Liver (tissue), 9 donors: ENCODE results near the gene FURIN. TPM values are rescaled to one million over a fixed set of nuclear protein-coding genes. Genes with fewer than 3 reads are reported as not detected.

ENCODE experiments used
- DNase-seq: peaks from one replicate; pipeline ENCODE4 v3.0.0-alpha.2; 2017; ENCODE audit warnings: low spot score
- H3K27ac ChIP-seq, 2 donors: one replicate each; pipeline ENCODE4 v1.7.0; 2013; ENCODE audit warnings: inconsistent platforms in 2 of 2, low read length in 2 of 2, control low read depth in 1 of 2, low read depth in 1 of 2, mild to moderate bottlenecking in 1 of 2
- H3K27me3 ChIP-seq, 4 donors: one replicate each; pipeline versions ENCODE4 v1.6.1 to v1.7.0; 2013; ENCODE audit warnings: low read length in 3 of 4, inconsistent platforms in 1 of 4, mild to moderate bottlenecking in 1 of 4, moderate library complexity in 1 of 4; ENCODE audit not compliant: control insufficient read depth in 4 of 4, insufficient read depth in 4 of 4
- H3K36me3 ChIP-seq, 4 donors: one replicate each; pipeline versions ENCODE4 v1.6.1 to v1.7.0; 2013; ENCODE audit warnings: low read length in 3 of 4, mild to moderate bottlenecking in 3 of 4, low read depth in 1 of 4, moderate library complexity in 1 of 4; ENCODE audit not compliant: control insufficient read depth in 4 of 4, insufficient read depth in 3 of 4
- H3K4me1 ChIP-seq, 4 donors: one replicate each; pipeline versions ENCODE4 v1.6.1 to v1.7.0; 2013; ENCODE audit warnings: low read length in 3 of 4, mild to moderate bottlenecking in 3 of 4, moderate library complexity in 1 of 4; ENCODE audit not compliant: control insufficient read depth in 4 of 4, insufficient read depth in 4 of 4
- H3K4me3 ChIP-seq, 3 donors: one replicate each; pipeline versions ENCODE4 v1.6.1 to v1.7.0; 2013; ENCODE audit warnings: low read length in 3 of 3, control low read depth in 1 of 3, low read depth in 1 of 3, mild to moderate bottlenecking in 1 of 3
- H3K9ac ChIP-seq, 2 donors: one replicate each; pipeline ENCODE4 v1.7.0; 2013; ENCODE audit warnings: low read length in 2 of 2, mild to moderate bottlenecking in 2 of 2, moderate library complexity in 2 of 2, control low read depth in 1 of 2, low read depth in 1 of 2
- H3K9me3 ChIP-seq, 4 donors: one replicate each; pipeline versions ENCODE4 v1.6.1 to v1.7.0; 2013; ENCODE audit warnings: low read length in 3 of 4; ENCODE audit not compliant: control insufficient read depth in 4 of 4
- EGR1 ChIP-seq, 2 donors: IDR thresholded peaks; 2 replicates each; pipeline ENCODE4 v1.6.1; 2016 to 2018; ENCODE audit warnings: antibody characterized with exemption in 2 of 2, low read depth in 2 of 2
- FOXA1 ChIP-seq: IDR thresholded peaks from 2 replicates; pipeline ENCODE4 v1.6.1; 2016; ENCODE audit warnings: antibody characterized with exemption
- FOXA2 ChIP-seq: IDR thresholded peaks from 2 replicates; pipeline ENCODE4 v1.6.1; 2016; ENCODE audit warnings: antibody characterized with exemption
- GABPA ChIP-seq, 2 donors: IDR thresholded peaks in 1 of 2; conservative IDR thresholded peaks in 1 of 2; 2 replicates each; pipeline ENCODE4 v1.6.1; 2016; ENCODE audit warnings: antibody characterized with exemption in 2 of 2, mild to moderate bottlenecking in 1 of 2, moderate library complexity in 1 of 2
- HNF4A ChIP-seq, 2 donors: conservative IDR thresholded peaks; 2 replicates each; pipeline ENCODE4 v1.6.1; 2016; ENCODE audit warnings: antibody characterized with exemption in 2 of 2, mild to moderate bottlenecking in 2 of 2
- HNF4G ChIP-seq: IDR thresholded peaks from 2 replicates; pipeline ENCODE4 v1.6.1; 2016; ENCODE audit warnings: antibody characterized with exemption
- JUND ChIP-seq, 2 donors: IDR thresholded peaks; 2 replicates each; pipeline ENCODE4 v1.6.1; 2016; ENCODE audit warnings: antibody characterized with exemption in 2 of 2
- NR2F2 ChIP-seq: IDR thresholded peaks from 2 replicates; pipeline ENCODE4 v1.6.1; 2016; ENCODE audit warnings: antibody characterized with exemption
- RAD21 ChIP-seq, 2 donors: IDR thresholded peaks; 2 replicates each; pipeline ENCODE4 v1.6.1; 2016; ENCODE audit warnings: antibody characterized with exemption in 2 of 2, mild to moderate bottlenecking in 2 of 2
- RXRA ChIP-seq, 2 donors: IDR thresholded peaks; 2 replicates each; pipeline ENCODE4 v1.6.1; 2017 to 2018; ENCODE audit warnings: antibody characterized with exemption in 2 of 2, mild to moderate bottlenecking in 1 of 2
- SP1 ChIP-seq: IDR thresholded peaks from 2 replicates; pipeline ENCODE4 v1.6.1; 2018; ENCODE audit warnings: antibody characterized with exemption, mild to moderate bottlenecking
- TAF1 ChIP-seq: conservative IDR thresholded peaks from 2 replicates; pipeline ENCODE4 v1.6.1; 2016; ENCODE audit warnings: antibody characterized with exemption, mild to moderate bottlenecking
- YY1 ChIP-seq: IDR thresholded peaks from 2 replicates; pipeline ENCODE4 v1.6.1; 2016; ENCODE audit warnings: antibody characterized with exemption, mild to moderate bottlenecking
- WGBS: extraction: QIAGEN DNeasy Blood & Tissue Kit; methylation state at CpG from one replicate; pipeline ENCODE4 v1.1.7; 2013; 5-methylcytosine and 5-hydroxymethylcytosine counted together
- polyA plus RNA-seq, 2 donors: library from polyadenylated mRNA; stranded (reverse) in 1 of 2; unstranded in 1 of 2; fragments of 200-250 nt in 1 of 2; fragments of >200 nt in 1 of 2; fragmentation: Nextera tagmentation in 1 of 2; extraction: Ambion mirVana in 1 of 2; gene quantifications; one replicate each; pipeline versions ENCODE4 v1.2.1 to v1.2.3, GENCODE V29; 2013 to 2015
- total RNA-seq, 2 donors: library from RNA; depleted of rRNA; stranded (reverse); fragments of >200 nt; gene quantifications; one replicate each; pipeline ENCODE4 v1.2.3, GENCODE V29; 2014
- TF ChIP-seq, protein P1 (sequence below): fragments of 150-350 bp; IDR thresholded peaks from 2 replicates; pipeline ENCODE4 v1.5.1; 2017; ENCODE audit warnings: improper control_type of control experiment, low read depth, low read length; ENCODE audit not compliant: missing input control
- TF ChIP-seq, protein P2 (sequence below): IDR thresholded peaks from 2 replicates; pipeline ENCODE4 v1.6.1; 2016; ENCODE audit warnings: antibody characterized with exemption
- TF ChIP-seq, protein P3 (sequence below): IDR thresholded peaks from 2 replicates; pipeline ENCODE4 v1.6.1; 2016; ENCODE audit warnings: antibody characterized with exemption
- TF ChIP-seq, protein P4 (sequence below): IDR thresholded peaks from 2 replicates; pipeline ENCODE4 v1.6.1; 2016; ENCODE audit warnings: antibody characterized with exemption
- donor health status: healthy.
- donor health status: healthy.
- donor health status: healthy.
- donor health status: healthy.
- donor health status: healthy.

Gene FURIN
- total and polyA plus RNA-seq, 4 donors, result 102 to 258 (median 164) TPM

DNA sequence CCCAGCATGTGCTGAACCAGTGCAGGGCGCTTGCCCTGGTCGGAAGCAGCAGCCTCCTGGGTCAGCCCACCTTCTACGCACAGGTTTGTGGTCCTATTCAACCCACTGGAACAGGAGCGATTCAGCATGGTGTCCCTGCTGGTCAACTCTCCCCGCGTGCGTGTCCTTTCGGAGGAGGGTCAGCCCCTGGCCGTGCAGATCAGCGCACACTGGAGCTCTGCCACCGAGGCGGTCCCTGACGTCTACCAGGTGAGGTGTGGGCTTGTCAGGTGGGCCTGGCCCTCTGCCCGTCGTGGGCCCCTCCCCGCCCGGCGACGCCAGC, 42.9 kb downstream of the FURIN start (continued):
- TF ChIP-seq, protein P1, sequence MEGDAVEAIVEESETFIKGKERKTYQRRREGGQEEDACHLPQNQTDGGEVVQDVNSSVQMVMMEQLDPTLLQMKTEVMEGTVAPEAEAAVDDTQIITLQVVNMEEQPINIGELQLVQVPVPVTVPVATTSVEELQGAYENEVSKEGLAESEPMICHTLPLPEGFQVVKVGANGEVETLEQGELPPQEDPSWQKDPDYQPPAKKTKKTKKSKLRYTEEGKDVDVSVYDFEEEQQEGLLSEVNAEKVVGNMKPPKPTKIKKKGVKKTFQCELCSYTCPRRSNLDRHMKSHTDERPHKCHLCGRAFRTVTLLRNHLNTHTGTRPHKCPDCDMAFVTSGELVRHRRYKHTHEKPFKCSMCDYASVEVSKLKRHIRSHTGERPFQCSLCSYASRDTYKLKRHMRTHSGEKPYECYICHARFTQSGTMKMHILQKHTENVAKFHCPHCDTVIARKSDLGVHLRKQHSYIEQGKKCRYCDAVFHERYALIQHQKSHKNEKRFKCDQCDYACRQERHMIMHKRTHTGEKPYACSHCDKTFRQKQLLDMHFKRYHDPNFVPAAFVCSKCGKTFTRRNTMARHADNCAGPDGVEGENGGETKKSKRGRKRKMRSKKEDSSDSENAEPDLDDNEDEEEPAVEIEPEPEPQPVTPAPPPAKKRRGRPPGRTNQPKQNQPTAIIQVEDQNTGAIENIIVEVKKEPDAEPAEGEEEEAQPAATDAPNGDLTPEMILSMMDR, result no peak

DNA sequence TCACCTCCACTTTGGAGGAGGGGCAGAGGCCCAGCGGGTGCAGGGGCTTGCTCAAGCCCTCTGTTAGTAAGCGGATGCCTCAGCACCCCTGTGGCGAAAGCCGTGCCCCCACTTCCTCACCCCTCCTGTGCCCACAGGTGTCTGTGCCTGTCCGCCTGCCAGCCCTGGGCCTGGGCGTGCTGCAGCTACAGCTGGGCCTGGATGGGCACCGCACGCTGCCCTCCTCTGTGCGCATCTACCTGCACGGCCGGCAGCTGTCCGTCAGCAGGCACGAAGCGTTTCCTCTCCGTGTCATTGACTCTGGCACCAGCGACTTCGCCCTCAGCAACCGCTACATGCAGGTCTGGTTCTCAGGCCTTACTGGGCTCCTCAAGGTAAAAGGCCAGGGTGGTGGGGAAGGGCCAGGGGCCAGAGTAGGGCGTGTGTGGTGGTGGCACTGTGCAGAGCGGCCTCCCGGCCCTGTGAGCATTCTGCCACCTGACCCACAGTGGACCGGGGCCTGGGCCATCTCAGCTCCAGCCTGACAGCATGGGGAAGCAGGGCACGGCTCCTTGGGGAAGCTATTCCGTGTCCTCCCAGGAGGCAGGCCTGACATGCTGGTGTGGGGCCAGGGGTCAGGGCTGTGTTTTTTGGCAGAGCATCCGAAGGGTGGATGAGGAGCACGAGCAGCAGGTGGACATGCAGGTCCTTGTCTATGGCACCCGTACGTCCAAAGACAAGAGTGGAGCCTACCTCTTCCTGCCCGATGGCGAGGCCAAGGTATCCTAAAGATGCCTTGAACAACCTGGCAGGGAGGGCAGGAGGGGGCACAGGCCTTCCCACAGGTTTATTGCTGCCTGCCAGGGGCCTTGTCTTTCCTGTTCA, 43.8 kb downstream of the FURIN start:
- TF ChIP-seq FOXA1, result no peak
- no peak for TF ChIP-seq HNF4G
- no peak for TF ChIP-seq HNF4A (conservative IDR thresholded peaks at IDR 0.05)
- TF ChIP-seq SP1, result no peak
- no peak for TF ChIP-seq RAD21 (IDR thresholded peaks at IDR 0.05)
- TF ChIP-seq TAF1, result no peak
- TF ChIP-seq, protein P2, sequence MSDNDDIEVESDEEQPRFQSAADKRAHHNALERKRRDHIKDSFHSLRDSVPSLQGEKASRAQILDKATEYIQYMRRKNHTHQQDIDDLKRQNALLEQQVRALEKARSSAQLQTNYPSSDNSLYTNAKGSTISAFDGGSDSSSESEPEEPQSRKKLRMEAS, result no peak
- no peak for TF ChIP-seq JUND (IDR thresholded peaks at IDR 0.05)
- TF ChIP-seq YY1, result no peak
- Histone ChIP-seq H3K27ac (no peak overlapping the region), H3K36me3 (peaks cover 35 to 88% (median 63%) of the 10 kb centered on the region in 4 donors), H3K4me3 (no peak overlapping the region), H3K27me3 (no peaks in the 10 kb centered on the region), H3K9ac (no peak overlapping the region), H3K4me1 (no peaks in the 10 kb centered on the region), H3K9me3 (no peaks in the 10 kb centered on the region)
- 94% methylated on average over 30 of the region's 30 CpGs for WGBS
- no peak for DNase-seq

DNA sequence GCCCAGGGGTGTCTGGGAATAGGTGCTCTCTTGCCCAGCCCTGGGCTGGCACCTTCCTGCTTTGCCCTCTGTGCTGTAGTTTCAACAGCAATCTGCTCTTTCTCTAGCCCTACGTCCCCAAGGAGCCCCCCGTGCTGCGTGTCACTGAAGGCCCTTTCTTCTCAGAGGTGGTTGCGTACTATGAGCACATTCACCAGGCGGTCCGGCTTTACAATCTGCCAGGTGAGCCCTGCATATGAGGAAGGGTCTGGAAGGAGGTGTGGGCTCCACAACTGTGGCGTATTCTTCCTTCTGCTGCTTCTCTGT, 44.3 kb downstream of the FURIN start:
- Histone ChIP-seq H3K36me3 (peaks cover 34 to 88% (median 63%) of the 10 kb centered on the region in 4 donors), H3K27ac (no peak overlapping the region), H3K4me3 (no peak overlapping the region), H3K27me3 (no peaks in the 10 kb centered on the region), H3K9ac (no peak overlapping the region), H3K9me3 (no peaks in the 10 kb centered on the region), H3K4me1 (no peaks in the 10 kb centered on the region)
- WGBS, result 97% methylated on average over 7 of the region's 7 CpGs
- TF ChIP-seq YY1 (no peak), FOXA2 (no peak), TAF1 (no peak), EGR1 (IDR thresholded peaks at IDR 0.05; ENCODE audit: low read depth in 2 of 2) (no peak), GABPA (IDR thresholded peaks at IDR 0.05 in 1 of 2, conservative IDR thresholded peaks at IDR 0.05 in 1 of 2) (no peak), FOXA1 (no peak), NR2F2 (no peak)
- TF ChIP-seq, protein P2, result no peak
- DNase-seq, result no peak

DNA sequence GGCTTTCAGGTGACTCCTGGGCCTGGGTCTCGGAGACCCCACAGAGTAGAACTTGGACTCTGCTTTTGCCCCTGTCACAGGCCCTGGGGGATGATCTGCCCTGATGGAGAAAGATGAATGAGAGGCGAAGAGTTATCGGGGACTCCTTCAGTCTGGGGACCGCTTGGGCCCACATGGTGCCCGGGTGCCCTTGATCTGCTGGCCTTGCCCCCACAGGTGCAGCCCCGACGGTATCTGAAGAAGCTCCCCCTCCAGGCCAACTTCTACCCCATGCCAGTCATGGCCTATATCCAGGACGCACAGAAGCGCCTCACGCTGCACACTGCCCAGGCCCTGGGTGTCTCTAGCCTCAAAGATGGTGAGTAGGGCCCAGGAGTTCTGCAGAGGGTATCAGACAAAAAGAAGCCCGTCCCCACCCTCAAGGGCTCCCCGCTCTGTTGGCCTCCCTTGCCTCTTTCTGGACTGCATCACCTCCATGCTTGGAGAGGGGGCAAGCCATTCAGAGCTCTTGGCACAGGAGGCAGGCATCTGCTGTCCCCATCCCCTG, 45.1 kb downstream of the FURIN start:
- TF ChIP-seq FOXA1 (no peak), NR2F2 (no peak), RAD21 (IDR thresholded peaks at IDR 0.05) (no peak), YY1 (no peak), JUND (IDR thresholded peaks at IDR 0.05) (no peak), RXRA (IDR thresholded peaks at IDR 0.05) (no peak), HNF4G (no peak), TAF1 (no peak), GABPA (IDR thresholded peaks at IDR 0.05 in 1 of 2, conservative IDR thresholded peaks at IDR 0.05 in 1 of 2) (no peak), HNF4A (conservative IDR thresholded peaks at IDR 0.05) (no peak), EGR1 (IDR thresholded peaks at IDR 0.05; ENCODE audit: low read depth in 2 of 2) (no peak), SP1 (no peak)
- TF ChIP-seq, protein P1, result no peak
- TF ChIP-seq, protein P3, sequence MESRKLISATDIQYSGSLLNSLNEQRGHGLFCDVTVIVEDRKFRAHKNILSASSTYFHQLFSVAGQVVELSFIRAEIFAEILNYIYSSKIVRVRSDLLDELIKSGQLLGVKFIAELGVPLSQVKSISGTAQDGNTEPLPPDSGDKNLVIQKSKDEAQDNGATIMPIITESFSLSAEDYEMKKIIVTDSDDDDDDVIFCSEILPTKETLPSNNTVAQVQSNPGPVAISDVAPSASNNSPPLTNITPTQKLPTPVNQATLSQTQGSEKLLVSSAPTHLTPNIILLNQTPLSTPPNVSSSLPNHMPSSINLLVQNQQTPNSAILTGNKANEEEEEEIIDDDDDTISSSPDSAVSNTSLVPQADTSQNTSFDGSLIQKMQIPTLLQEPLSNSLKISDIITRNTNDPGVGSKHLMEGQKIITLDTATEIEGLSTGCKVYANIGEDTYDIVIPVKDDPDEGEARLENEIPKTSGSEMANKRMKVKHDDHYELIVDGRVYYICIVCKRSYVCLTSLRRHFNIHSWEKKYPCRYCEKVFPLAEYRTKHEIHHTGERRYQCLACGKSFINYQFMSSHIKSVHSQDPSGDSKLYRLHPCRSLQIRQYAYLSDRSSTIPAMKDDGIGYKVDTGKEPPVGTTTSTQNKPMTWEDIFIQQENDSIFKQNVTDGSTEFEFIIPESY, result no peak
- TF ChIP-seq, protein P4, sequence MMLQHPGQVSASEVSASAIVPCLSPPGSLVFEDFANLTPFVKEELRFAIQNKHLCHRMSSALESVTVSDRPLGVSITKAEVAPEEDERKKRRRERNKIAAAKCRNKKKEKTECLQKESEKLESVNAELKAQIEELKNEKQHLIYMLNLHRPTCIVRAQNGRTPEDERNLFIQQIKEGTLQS, result no peak
- TF ChIP-seq, protein P2, result no peak
- H3K27ac ChIP-seq, result no peak overlapping the region
- DNase-seq, result no peak
- no peaks in the 10 kb centered on the region for H3K27me3 ChIP-seq
- no peaks in the 10 kb centered on the region for H3K4me1 ChIP-seq
- H3K9me3 ChIP-seq, result no peaks in the 10 kb centered on the region
- H3K36me3 ChIP-seq, result peaks cover 39 to 90% (median 65%) of the 10 kb centered on the region in 4 donors
- WGBS, result 95% methylated on average over 12 of the region's 12 CpGs
- H3K4me3 ChIP-seq, result no peak overlapping the region
- no peak overlapping the region for H3K9ac ChIP-seq
